Activated CD4-positive, alpha-beta T cell treated with anti-CD3 and anti-CD28 coated beads, Interleukin-2, Interleukin-4, amounts not matched to agents 100 ng/mL and 50 ng/mL, durations not matched to agents 16 hours and 8 hours (primary cell): ENCODE data around the gene KIFC1.
A peak's percentile ranks its signal among the peaks of the same experiment; 100 is the strongest.

Source experiments
- DNase-seq: peaks from one replicate; pipeline ENCODE4 v3.0.0-alpha.2; 2020; ENCODE audit warnings: low spot score

The KIFC1 gene

GRCh38 chr6:33443025-33443424 is 51.4 kb downstream of the KIFC1 start:
- DNase-seq, result no peak

- DNase-seq, result no peak
These were observed 52.2 kb downstream of the KIFC1 start for GRCh38 chr6:33443619-33444504.

GRCh38 chr6:33445119-33445603 is 53.5 kb downstream of the KIFC1 start:
- DNase-seq, result no peak

GRCh38 chr6:33446356-33446755 is 54.7 kb downstream of the KIFC1 start:
- no peak for DNase-seq

- DNase-seq, result no peak
These were observed 58.8 kb downstream of the KIFC1 start for GRCh38 chr6:33450434-33450833.

GRCh38 chr6:33451606-33452005 is 60.0 kb downstream of the KIFC1 start:
- no peak for DNase-seq

- no peak for DNase-seq
These were observed 60.9 kb downstream of the KIFC1 start for GRCh38 chr6:33452496-33452895.

GRCh38 chr6:33453393-33454008 is 61.9 kb downstream of the KIFC1 start:
- DNase-seq, result no peak

GRCh38 chr6:33454009-33454946 is 62.7 kb downstream of the KIFC1 start, which contains the start of gene ZBTB9:
TSS of gene ZBTB9 (plus strand) at chr6:33454576. CDS start at chr6:33455101, 525 bp downstream.
- peak; percentile 97 for DNase-seq

GRCh38 chr6:33455051-33455450 is 63.4 kb downstream of the KIFC1 start:
- DNase-seq, result no peak

- DNase-seq, result no peak
These were observed 64.5 kb downstream of the KIFC1 start for GRCh38 chr6:33456156-33456555.

- no peak for DNase-seq
These were observed 67.1 kb downstream of the KIFC1 start for GRCh38 chr6:33458676-33459075.

- DNase-seq, result no peak
These were observed 67.6 kb downstream of the KIFC1 start for GRCh38 chr6:33459226-33459625.
